PC-3 (cell line): Measurements from ENCODE around the gene CORIN. TPM values are rescaled to one million over a fixed set of nuclear protein-coding genes. Genes with fewer than 3 reads are reported as not detected.
"Not testable (repeated sequence)": the region's sequence is repeated elsewhere in the genome, so short reads cannot be mapped to it uniquely, and the experiment has no call there.

ENCODE experiments used
- ATAC-seq: fragments of 200-7000 bp; cut with Tn5 transposase; 2 replicates; pipeline ENCODE4 v1.9.1; 2020; ENCODE audit warnings: mild to moderate bottlenecking, moderate library complexity
- BruUV-seq: library from RNA; stranded (reverse); fragments of 400-500 nt; replicated peaks from 2 replicates; lab custom pipeline; 2021; lab: Mats Ljungman, UMichigan
- CTCF ChIA-PET: fragments of 300-600 bp; sonication (Branson Sonifier 250); formaldehyde crosslinking; loops from one replicate; lab custom pipeline; 2022; ENCODE audit warnings: antibody characterized with exemption; lab: Charles Lee
- POLR2A ChIA-PET: fragments of 300-600 bp; sonication (Branson Sonifier 250); formaldehyde crosslinking; loops from one replicate; lab custom pipeline; 2022; ENCODE audit warnings: antibody characterized with exemption; ENCODE audit not compliant: unreplicated experiment; lab: Charles Lee
- DNase-seq: peaks from one replicate; pipeline ENCODE4 v3.0.0-alpha.2; 2015
- H2AFZ ChIP-seq: fragments of 300-600 bp; sonication (generic); 2 replicates; pipeline ENCODE4 v1.6.0; 2016; ENCODE audit warnings: antibody characterized with exemption, low read length
- H3F3A ChIP-seq: fragments of 300-600 bp; sonication (generic); one replicate; pipeline ENCODE4 v1.6.0; 2017; ENCODE audit warnings: antibody characterized with exemption, low read length, control low read depth, mild to moderate bottlenecking; ENCODE audit not compliant: unreplicated experiment
- H3K27ac ChIP-seq: fragments of 300-600 bp; sonication (generic); 2 replicates; pipeline ENCODE4 v1.5.1; 2016; ENCODE audit warnings: mild to moderate bottlenecking, low read length
- H3K27me3 ChIP-seq: fragments of 300-600 bp; sonication (generic); 2 replicates; pipeline ENCODE4 v1.6.1; 2016; ENCODE audit warnings: low read length, mixed read lengths
- H3K36me3 ChIP-seq: fragments of 300-600 bp; sonication (generic); 2 replicates; pipeline ENCODE4 v1.6.1; 2016; ENCODE audit warnings: low read depth, mixed run types, low read length, mixed read lengths
- H3K4me1 ChIP-seq: fragments of 300-600 bp; sonication (generic); 2 replicates; pipeline ENCODE4 v1.5.1; 2016; ENCODE audit warnings: low read length; ENCODE audit not compliant: insufficient read depth
- H3K4me2 ChIP-seq: fragments of 300-600 bp; sonication (generic); 2 replicates; pipeline ENCODE4 v1.6.0; 2016; ENCODE audit warnings: low read length
- H3K4me3 ChIP-seq: fragments of 300-600 bp; sonication (generic); 2 replicates; pipeline ENCODE4 v1.5.1; 2016; ENCODE audit warnings: mild to moderate bottlenecking, low read length, mixed read lengths
- H3K79me2 ChIP-seq: fragments of 300-600 bp; sonication (generic); 2 replicates; pipeline ENCODE4 v1.6.1; 2017; ENCODE audit warnings: low read length, mixed read lengths
- H3K9ac ChIP-seq: fragments of 300-600 bp; sonication (generic); 2 replicates; pipeline ENCODE4 v1.6.0; 2016; ENCODE audit warnings: mild to moderate bottlenecking, low read length
- H3K9me2 ChIP-seq: fragments of 300-600 bp; sonication (generic); replicated peaks from 2 replicates; pipeline ENCODE4 v1.6.1; 2016; ENCODE audit warnings: mixed run types, low read length, mixed read lengths
- H3K9me3 ChIP-seq: fragments of 300-600 bp; sonication (generic); 2 replicates; pipeline ENCODE4 v1.6.1; 2016; ENCODE audit warnings: low read length, mixed read lengths
- H4K20me1 ChIP-seq: fragments of 300-600 bp; sonication (generic); 2 replicates; pipeline ENCODE4 v1.6.1; 2016; ENCODE audit warnings: low read length, mixed read lengths
- EZH2 ChIP-seq: fragments of 300-600 bp; sonication (generic); IDR thresholded peaks from one replicate; pipeline ENCODE4 v1.6.1; 2017; ENCODE audit warnings: antibody characterized with exemption, mild to moderate bottlenecking, low read length; ENCODE audit not compliant: unreplicated experiment
- EZH2phosphoT487 ChIP-seq: fragments of 300-600 bp; sonication (generic); IDR thresholded peaks from 2 replicates; pipeline ENCODE4 v1.6.1; 2018; ENCODE audit warnings: mild to moderate bottlenecking, antibody characterized with exemption, low read length, borderline replicate concordance
- intact Hi-C: fragments of 100-400 bp; cut with micrococcal nuclease; formaldehyde crosslinking; loops from 2 replicates; pipeline ENCODE4 v1.9.0; 2023
- total RNA-seq: library from RNA; depleted of rRNA; stranded (reverse); fragments of >200 nt; gene quantifications from 2 replicates; pipeline ENCODE4 v1.2.3, GENCODE V29; 2014
- TF ChIP-seq, protein P1 (sequence below): fragments of 300-600 bp; sonication (generic); conservative IDR thresholded peaks from 2 replicates; pipeline ENCODE4 v1.5.1; 2017; ENCODE audit warnings: antibody characterized with exemption, low read depth, mild to moderate bottlenecking, low read length

Gene CORIN
- total RNA-seq, 1 experiment from 2014 or later, result not detected

DNA sequence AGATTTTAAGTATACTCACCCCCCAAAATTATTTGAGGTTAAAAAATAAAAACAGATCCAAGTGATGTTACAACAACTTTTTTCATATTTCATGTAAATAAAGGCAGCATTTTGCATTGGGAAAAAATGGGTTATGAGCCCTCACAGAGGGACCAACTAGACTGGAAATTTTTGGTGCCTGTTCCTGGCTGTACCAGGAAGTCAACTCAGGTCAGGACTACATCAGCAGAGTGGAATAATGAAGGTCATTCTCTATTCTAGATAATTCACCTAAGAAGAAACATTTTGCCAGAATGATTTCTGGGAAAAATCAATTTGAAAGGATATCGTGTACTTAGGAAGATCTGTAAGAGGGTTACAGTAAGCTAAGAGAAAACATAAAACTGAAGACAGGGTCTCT lies 66.8 kb downstream of the CORIN start:
- ATAC-seq, result no peak
- H2AFZ ChIP-seq, result no peak overlapping the region
- H3K79me2 ChIP-seq, result no peaks in the 10 kb centered on the region
- no peaks in the 10 kb centered on the region for H3K4me1 ChIP-seq
- POLR2A ChIA-PET, result no interaction called here
- H3K9me2 ChIP-seq, result no peaks in the 10 kb centered on the region
- intact Hi-C loops, result no loop called here
- no peak overlapping the region for H3K4me2 ChIP-seq
- no peaks in the 10 kb centered on the region for H3K36me3 ChIP-seq
- no peak overlapping the region for H3K4me3 ChIP-seq
- TF ChIP-seq EZH2 (no peak), EZH2phosphoT487 (no peak)
- TF ChIP-seq, protein P1, sequence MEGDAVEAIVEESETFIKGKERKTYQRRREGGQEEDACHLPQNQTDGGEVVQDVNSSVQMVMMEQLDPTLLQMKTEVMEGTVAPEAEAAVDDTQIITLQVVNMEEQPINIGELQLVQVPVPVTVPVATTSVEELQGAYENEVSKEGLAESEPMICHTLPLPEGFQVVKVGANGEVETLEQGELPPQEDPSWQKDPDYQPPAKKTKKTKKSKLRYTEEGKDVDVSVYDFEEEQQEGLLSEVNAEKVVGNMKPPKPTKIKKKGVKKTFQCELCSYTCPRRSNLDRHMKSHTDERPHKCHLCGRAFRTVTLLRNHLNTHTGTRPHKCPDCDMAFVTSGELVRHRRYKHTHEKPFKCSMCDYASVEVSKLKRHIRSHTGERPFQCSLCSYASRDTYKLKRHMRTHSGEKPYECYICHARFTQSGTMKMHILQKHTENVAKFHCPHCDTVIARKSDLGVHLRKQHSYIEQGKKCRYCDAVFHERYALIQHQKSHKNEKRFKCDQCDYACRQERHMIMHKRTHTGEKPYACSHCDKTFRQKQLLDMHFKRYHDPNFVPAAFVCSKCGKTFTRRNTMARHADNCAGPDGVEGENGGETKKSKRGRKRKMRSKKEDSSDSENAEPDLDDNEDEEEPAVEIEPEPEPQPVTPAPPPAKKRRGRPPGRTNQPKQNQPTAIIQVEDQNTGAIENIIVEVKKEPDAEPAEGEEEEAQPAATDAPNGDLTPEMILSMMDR, result no peak
- H3K9me3 ChIP-seq, result no peaks in the 10 kb centered on the region
- H3K27ac ChIP-seq, result no peak overlapping the region
- CTCF ChIA-PET, result no interaction called here
- DNase-seq, result no peak
- no TSS peak for BruUV-seq
- H3K27me3 ChIP-seq, result peaks cover 31% of the 10 kb centered on the region
- H4K20me1 ChIP-seq, result no peaks in the 10 kb centered on the region
- H3K9ac ChIP-seq, result no peak overlapping the region
- H3F3A ChIP-seq, result no peaks in the 10 kb centered on the region

DNA sequence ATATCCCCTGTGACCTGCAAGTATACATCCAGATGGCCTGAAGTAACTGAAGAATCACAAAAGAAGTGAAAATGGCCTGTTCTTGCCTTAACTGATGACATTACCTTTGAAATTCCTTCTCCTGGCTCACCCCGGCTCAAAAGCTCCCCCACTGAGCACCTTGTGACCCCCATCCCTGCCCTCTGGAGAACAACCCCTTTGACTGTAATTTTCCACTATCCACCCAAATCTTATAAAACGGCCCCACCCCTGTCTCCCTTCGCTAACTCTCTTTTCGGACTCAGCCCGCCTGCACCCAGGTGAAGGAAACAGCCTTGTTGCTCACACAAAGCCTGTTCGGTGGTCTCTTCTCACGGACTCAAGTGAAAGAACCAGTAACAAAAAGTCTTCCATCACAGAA lies 69.9 kb downstream of the CORIN start:
- POLR2A ChIA-PET, result not testable (repeated sequence)

DNA sequence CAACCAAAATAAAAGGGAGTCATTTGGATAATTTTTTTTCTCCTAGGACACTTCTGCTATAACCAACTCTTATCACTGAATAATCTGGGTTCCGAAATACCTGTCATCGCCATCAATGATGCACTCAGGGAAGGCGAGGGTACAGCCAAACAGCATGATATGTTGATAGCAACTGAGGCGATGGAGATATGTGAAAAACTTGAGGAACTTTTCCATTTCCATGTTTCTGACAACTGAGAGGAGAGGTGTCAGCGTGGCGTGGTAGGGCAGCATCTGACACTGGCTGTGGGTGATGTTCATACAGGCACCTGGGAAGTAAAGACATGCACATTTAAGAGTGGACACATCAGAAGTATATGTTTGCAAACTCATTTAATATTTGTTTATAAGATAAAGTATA lies 74.6 kb downstream of the CORIN start:
- H3K36me3 ChIP-seq, result no peaks in the 10 kb centered on the region
- H2AFZ ChIP-seq, result no peak overlapping the region
- DNase-seq (no peak), ATAC-seq (no peak)
- no peak overlapping the region for H3K27ac ChIP-seq
- no peak overlapping the region for H3K9ac ChIP-seq
- intact Hi-C loops, result no loop called here
- CTCF ChIA-PET, result no interaction called here
- H3K4me2 ChIP-seq, result no peak overlapping the region
- no peaks in the 10 kb centered on the region for H3K4me1 ChIP-seq
- no peaks in the 10 kb centered on the region for H4K20me1 ChIP-seq
- POLR2A ChIA-PET, result no interaction called here
- BruUV-seq, result no TSS peak
- H3K9me2 ChIP-seq, result no peaks in the 10 kb centered on the region
- no peaks in the 10 kb centered on the region for H3K79me2 ChIP-seq
- no peak overlapping the region for H3K4me3 ChIP-seq
- peaks cover 35% of the 10 kb centered on the region for H3K27me3 ChIP-seq
- H3F3A ChIP-seq, result no peaks in the 10 kb centered on the region
- no peak for TF ChIP-seq EZH2
- TF ChIP-seq EZH2phosphoT487, result no peak
- H3K9me3 ChIP-seq, result no peaks in the 10 kb centered on the region

More for the DNA sequence above, 69.9 kb downstream of the CORIN start:
- H3K9me2 ChIP-seq, H3K27ac ChIP-seq, DNase-seq, intact Hi-C loops, H3F3A ChIP-seq, H3K4me1 ChIP-seq, H3K9ac ChIP-seq, H2AFZ ChIP-seq, ATAC-seq, H3K4me3 ChIP-seq, H3K36me3 ChIP-seq, H3K9me3 ChIP-seq, H3K4me2 ChIP-seq, CTCF ChIA-PET, H4K20me1 ChIP-seq, H3K79me2 ChIP-seq, BruUV-seq: not testable (repeated sequence)
- peaks cover 49% of the 10 kb centered on the region for H3K27me3 ChIP-seq
